ENCODE data around the gene CHGA.

CHGA gene

GRCh38 chr14:92984082-92984788 is 61.3 kb downstream of the CHGA start:
- DNase-seq, result no peak

Measured in SW 1271 (cell line).